Gastroesophageal sphincter (tissue), 4 donors: ENCODE measurements around the gene MTA2. TPM values are rescaled to one million over a fixed set of nuclear protein-coding genes. Genes with fewer than 3 reads are reported as not detected.
"Not testable (repeated sequence)": the region's sequence is repeated elsewhere in the genome, so short reads cannot be mapped to it uniquely, and the experiment has no call there.

Experiments
- ATAC-seq: fragments of 150-250 bp; one replicate; pipeline ENCODE4 v1.9.1; 2016; ENCODE audit warnings: mild to moderate bottlenecking, moderate library complexity
- H3K27ac ChIP-seq, 4 donors: fragments of 200-600 bp; sonication (generic) in 3 of 4; 1 replicate in 3 of 4; 2 replicates in 1 of 4; pipeline ENCODE4 v1.5.1; 2016 to 2019
- H3K27me3 ChIP-seq: fragments of 200-600 bp; sonication (generic); one replicate; pipeline ENCODE4 v1.5.1; 2019
- H3K36me3 ChIP-seq, 2 donors: fragments of 200-600 bp; sonication (generic); one replicate each; pipeline ENCODE4 v1.5.1; 2019; ENCODE audit warnings: control low read depth in 1 of 2
- H3K4me1 ChIP-seq, 3 donors: fragments of 200-600 bp; sonication (generic); 1 replicate in 2 of 3; 2 replicates in 1 of 3; pipeline ENCODE4 v1.5.1; 2016 to 2019; ENCODE audit warnings: control low read depth in 2 of 3
- H3K4me3 ChIP-seq, 2 donors: fragments of 200-600 bp; sonication (generic); one replicate each; pipeline ENCODE4 v1.5.1; 2019; ENCODE audit warnings: mild to moderate bottlenecking in 1 of 2, moderate library complexity in 1 of 2
- H3K9me3 ChIP-seq, 3 donors: fragments of 200-600 bp; sonication (generic); one replicate each; pipeline ENCODE4 v1.5.1; 2017 to 2019; ENCODE audit warnings: control low read depth in 2 of 3
- EP300 ChIP-seq: sonication (generic); formaldehyde crosslinking; IDR thresholded peaks from one replicate; pipeline ENCODE4 v1.6.1; 2017; ENCODE audit warnings: antibody characterized with exemption, mild to moderate bottlenecking
- POLR2A ChIP-seq, 2 donors: fragments of 450-650 bp; IDR thresholded peaks; one replicate each; pipeline ENCODE4 v1.6.1; 2017; ENCODE audit warnings: antibody characterized with exemption in 2 of 2, mild to moderate bottlenecking in 2 of 2, moderate library complexity in 1 of 2
- POLR2AphosphoS5 ChIP-seq: sonication (generic); formaldehyde crosslinking; IDR thresholded peaks from one replicate; pipeline ENCODE4 v1.6.1; 2017; ENCODE audit warnings: antibody characterized with exemption
- WGBS, 2 donors: methylation state at CpG; one replicate each; pipeline ENCODE4 v1.1.5; 2018; ENCODE audit warnings: low coverage in 1 of 2; 5-methylcytosine and 5-hydroxymethylcytosine counted together
- total RNA-seq, 4 donors: library from RNA; depleted of rRNA; stranded (reverse); fragments of >200 nt; gene quantifications; one replicate each; pipeline ENCODE4 v1.1.0, GENCODE V29; 2016
- TF ChIP-seq, protein P1 (sequence below), 4 experiments: fragments of 200-600 bp in 2 of 4; fragments of 450-650 bp in 2 of 4; sonication (generic) in 1 of 4; IDR thresholded peaks; one replicate each; pipeline ENCODE4 v1.5.1; 2017 to 2019; ENCODE audit warnings: antibody characterized with exemption in 4 of 4, mild to moderate bottlenecking in 2 of 4, moderate library complexity in 2 of 4

MTA2 gene
- total RNA-seq, 4 donors from 2014 or later, result 67.9 to 88.7 (median 85.6) TPM

GRCh38 chr11:62553080-62553838, 48.4 kb downstream of the MTA2 start:
- Histone ChIP-seq H3K36me3 (peaks cover 0 to 3% of the 10 kb centered on the region in 2 donors), H3K4me3 (peak overlapping the region; percentile 12 to 35), H3K27me3 (no peaks in the 10 kb centered on the region), H3K9me3 (no peaks in the 10 kb centered on the region), H3K27ac (peak overlapping the region; percentile 93 to 98 (median 95)), H3K4me1 (peaks cover 15 to 100% (median 72%) of the 10 kb centered on the region in 3 donors)
- 0 to 1% methylated on average over 7 to 11 of the region's 15 CpGs for WGBS, 2 donors
- peak; percentile 89 for ATAC-seq
- TF ChIP-seq, protein P1, sequence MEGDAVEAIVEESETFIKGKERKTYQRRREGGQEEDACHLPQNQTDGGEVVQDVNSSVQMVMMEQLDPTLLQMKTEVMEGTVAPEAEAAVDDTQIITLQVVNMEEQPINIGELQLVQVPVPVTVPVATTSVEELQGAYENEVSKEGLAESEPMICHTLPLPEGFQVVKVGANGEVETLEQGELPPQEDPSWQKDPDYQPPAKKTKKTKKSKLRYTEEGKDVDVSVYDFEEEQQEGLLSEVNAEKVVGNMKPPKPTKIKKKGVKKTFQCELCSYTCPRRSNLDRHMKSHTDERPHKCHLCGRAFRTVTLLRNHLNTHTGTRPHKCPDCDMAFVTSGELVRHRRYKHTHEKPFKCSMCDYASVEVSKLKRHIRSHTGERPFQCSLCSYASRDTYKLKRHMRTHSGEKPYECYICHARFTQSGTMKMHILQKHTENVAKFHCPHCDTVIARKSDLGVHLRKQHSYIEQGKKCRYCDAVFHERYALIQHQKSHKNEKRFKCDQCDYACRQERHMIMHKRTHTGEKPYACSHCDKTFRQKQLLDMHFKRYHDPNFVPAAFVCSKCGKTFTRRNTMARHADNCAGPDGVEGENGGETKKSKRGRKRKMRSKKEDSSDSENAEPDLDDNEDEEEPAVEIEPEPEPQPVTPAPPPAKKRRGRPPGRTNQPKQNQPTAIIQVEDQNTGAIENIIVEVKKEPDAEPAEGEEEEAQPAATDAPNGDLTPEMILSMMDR (IDR thresholded peaks at IDR 0.05), result no peak
- TF ChIP-seq EP300 (no peak), POLR2AphosphoS5 (peak; percentile 90), POLR2A (IDR thresholded peaks at IDR 0.05) (peak; percentile 46 to 62)

DNA sequence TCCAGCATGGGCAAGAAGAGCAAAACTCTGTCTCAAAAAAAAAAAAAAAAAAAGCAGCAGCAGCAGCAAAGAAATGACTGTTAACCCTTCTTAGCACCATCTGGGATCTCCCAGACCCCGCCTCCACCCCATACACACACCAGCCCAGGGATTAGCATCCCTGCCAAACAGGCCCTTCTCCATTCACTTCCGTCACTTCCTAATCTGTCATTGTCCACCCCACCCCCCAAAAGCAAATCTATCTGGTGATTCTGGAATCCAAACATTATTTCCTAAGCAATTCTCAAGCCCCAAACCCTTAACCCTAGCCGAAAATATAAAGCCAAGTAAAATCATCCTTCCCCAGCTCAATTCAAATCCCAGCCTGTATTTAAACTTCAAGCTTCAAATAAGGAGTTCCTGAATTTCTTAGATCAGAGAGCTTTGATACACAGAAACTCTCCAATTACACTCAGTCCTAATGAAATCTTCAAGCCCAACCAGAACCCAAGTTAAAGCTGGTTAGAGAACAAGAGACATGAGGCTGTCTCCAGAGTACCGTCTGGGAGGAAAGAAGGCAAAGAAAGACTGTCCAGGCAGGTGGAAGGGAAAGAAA, 49.1 kb downstream of the MTA2 start:
- Histone ChIP-seq H3K36me3 (no peaks in the 10 kb centered on the region), H3K4me3 (peak overlapping the region; percentile 12 to 35), H3K4me1 (peaks cover 15 to 100% (median 76%) of the 10 kb centered on the region in 3 donors), H3K27ac (peak overlapping the region; percentile 93 to 98 (median 95)), H3K27me3 (no peaks in the 10 kb centered on the region), H3K9me3 (no peaks in the 10 kb centered on the region)
- 9 to 22% methylated on average over 3 to 4 of the region's 4 CpGs for WGBS, 2 donors
- no peak for ATAC-seq
- TF ChIP-seq POLR2A (IDR thresholded peaks at IDR 0.05) (no peak), EP300 (no peak)
- TF ChIP-seq, protein P1 (IDR thresholded peaks at IDR 0.05), result no peak

- not testable (repeated sequence) for H3K27me3 ChIP-seq, H3K36me3 ChIP-seq, ATAC-seq, H3K4me3 ChIP-seq, H3K9me3 ChIP-seq
- Histone ChIP-seq H3K4me1 (peaks cover 12 to 82% (median 57%) of the 10 kb centered on the region in 3 donors), H3K27ac (peak overlapping the region in 3 of 4 donors; percentile 93 to 96 (median 94))
- 86 to 100% methylated on average over 2 of the region's 2 CpGs for WGBS, 2 donors
These were observed 51.2 kb downstream of the MTA2 start for GRCh38 chr11:62550478-62550877.

DNA sequence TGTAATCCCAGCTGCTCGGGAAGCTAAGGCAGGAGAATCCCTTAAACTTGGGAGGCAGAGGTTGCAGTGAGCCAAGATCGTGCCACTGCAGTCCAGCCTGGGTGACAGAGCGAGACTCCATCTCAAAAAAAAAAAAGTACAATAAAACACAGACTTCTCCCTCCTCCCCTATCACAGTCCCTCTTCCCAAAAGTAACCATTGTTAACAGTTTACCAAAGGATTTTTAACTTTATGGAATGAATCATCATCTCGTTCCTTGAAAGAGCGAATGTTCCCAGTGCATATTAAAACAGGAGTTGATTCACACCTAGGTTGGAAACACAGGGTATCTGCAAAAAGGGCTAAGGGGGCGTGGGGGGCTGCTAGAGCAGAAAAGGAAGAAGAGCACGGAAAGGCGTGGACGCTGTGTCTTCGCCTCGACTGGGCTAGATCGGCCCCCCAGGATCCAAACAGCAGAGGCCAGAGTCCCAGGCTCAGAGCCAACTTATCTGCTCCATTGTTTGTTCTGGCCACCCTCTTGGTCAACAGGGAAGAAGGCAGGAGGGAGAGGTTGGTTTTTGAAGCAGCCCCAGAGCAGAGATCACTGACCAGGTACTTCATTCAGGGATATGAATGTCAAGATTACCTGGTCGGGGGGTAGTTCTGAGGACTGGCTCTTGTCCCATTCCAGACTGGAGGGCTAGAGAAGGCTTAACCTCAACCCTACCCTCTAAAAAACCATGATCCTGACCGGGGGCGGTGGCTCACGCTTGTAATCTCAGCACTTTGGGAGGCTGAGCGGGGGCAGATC, 52.9 kb downstream of the MTA2 start:
- H3K27me3 ChIP-seq, result no peaks in the 10 kb centered on the region
- H3K36me3 ChIP-seq, result no peaks in the 10 kb centered on the region
- H3K27ac ChIP-seq, result peak overlapping the region in 3 of 4 donors; percentile 94 to 100 (median 99)
- H3K4me1 ChIP-seq, result peaks cover 5 to 74% (median 40%) of the 10 kb centered on the region in 3 donors
- WGBS, 2 donors, result 37 to 51% methylated on average over 5 to 12 of the region's 17 CpGs
- TF ChIP-seq, protein P1 (IDR thresholded peaks at IDR 0.05), result no peak
- no peak for TF ChIP-seq POLR2AphosphoS5
- TF ChIP-seq EP300, result no peak
- no peak for TF ChIP-seq POLR2A (IDR thresholded peaks at IDR 0.05)
- no peak overlapping the region for H3K4me3 ChIP-seq
- no peak for ATAC-seq
- no peaks in the 10 kb centered on the region for H3K9me3 ChIP-seq

- ATAC-seq, result no peak
- Histone ChIP-seq H3K4me1 (peaks cover 3 to 73% (median 36%) of the 10 kb centered on the region in 3 donors), H3K4me3 (peak overlapping the region; percentile 81 to 85), H3K27me3 (no peaks in the 10 kb centered on the region), H3K9me3 (no peaks in the 10 kb centered on the region), H3K36me3 (no peaks in the 10 kb centered on the region), H3K27ac (peak overlapping the region; percentile 94 to 100 (median 96))
- 23 to 38% methylated on average over 4 to 6 of the region's 8 CpGs for WGBS, 2 donors
- no peak for TF ChIP-seq EP300
- peak; percentile 28 to 45 for TF ChIP-seq POLR2A (IDR thresholded peaks at IDR 0.05)
- TF ChIP-seq POLR2AphosphoS5, result peak; percentile 71
These were observed 53.9 kb downstream of the MTA2 start for GRCh38 chr11:62547691-62548281.
